Activated CD4-positive, alpha-beta T cell treated with anti-CD3 and anti-CD28 coated beads, Interleukin-2, amount 10 ng/mL, durations not matched to agents 24 days and 14 days (primary cell): ENCODE data around the gene YPEL4. TPM values are rescaled to one million over a fixed set of nuclear protein-coding genes. Genes with fewer than 3 reads are reported as not detected.

ENCODE experiments used
- DNase-seq: peaks from one replicate; pipeline ENCODE4 v3.0.0; 2022
- H3K27ac Mint-ChIP-seq: one replicate; pipeline ENCODE4 v1.8.0; 2022; ENCODE audit warnings: mild to moderate bottlenecking, mixed read lengths
- H3K27me3 Mint-ChIP-seq: one replicate; pipeline ENCODE4 v1.8.0; 2022; ENCODE audit warnings: mixed read lengths
- H3K36me3 Mint-ChIP-seq: one replicate; pipeline ENCODE4 v1.8.0; 2022; ENCODE audit warnings: low read depth, mild to moderate bottlenecking, mixed read lengths
- H3K4me1 Mint-ChIP-seq: one replicate; pipeline ENCODE4 v1.8.0; 2021; ENCODE audit warnings: mixed read lengths
- H3K4me3 Mint-ChIP-seq: one replicate; pipeline ENCODE4 v1.8.0; 2022; ENCODE audit warnings: mild to moderate bottlenecking, moderate library complexity, mixed read lengths
- H3K9me3 Mint-ChIP-seq: one replicate; pipeline ENCODE4 v1.8.0; 2021; ENCODE audit warnings: mixed read lengths
- intact Hi-C: fragments of 100-400 bp; cut with micrococcal nuclease; formaldehyde crosslinking; loops from one replicate; pipeline ENCODE4 v1.15.1; 2023
- total RNA-seq: library from RNA; stranded (reverse); gene quantifications from 2 replicates; pipeline ENCODE4 v1.2.3, GENCODE V29; 2022

The YPEL4 gene
- total RNA-seq, 1 donor from 2014 or later: 0.40 TPM

GRCh38 chr11:57633394-57634070 is 16.2 kb downstream of the YPEL4 start:
- H3K9me3 Mint-ChIP-seq: no peaks in the 10 kb centered on the region
- H3K27ac Mint-ChIP-seq: no peak overlapping the region
- H3K36me3 Mint-ChIP-seq: no peaks in the 10 kb centered on the region
- H3K4me3 Mint-ChIP-seq: no peak overlapping the region
- H3K27me3 Mint-ChIP-seq: peaks cover 35% of the 10 kb centered on the region
- DNase-seq: no peak
- H3K4me1 Mint-ChIP-seq: peaks cover 6% of the 10 kb centered on the region
- intact Hi-C loops: no loop called here

DNA sequence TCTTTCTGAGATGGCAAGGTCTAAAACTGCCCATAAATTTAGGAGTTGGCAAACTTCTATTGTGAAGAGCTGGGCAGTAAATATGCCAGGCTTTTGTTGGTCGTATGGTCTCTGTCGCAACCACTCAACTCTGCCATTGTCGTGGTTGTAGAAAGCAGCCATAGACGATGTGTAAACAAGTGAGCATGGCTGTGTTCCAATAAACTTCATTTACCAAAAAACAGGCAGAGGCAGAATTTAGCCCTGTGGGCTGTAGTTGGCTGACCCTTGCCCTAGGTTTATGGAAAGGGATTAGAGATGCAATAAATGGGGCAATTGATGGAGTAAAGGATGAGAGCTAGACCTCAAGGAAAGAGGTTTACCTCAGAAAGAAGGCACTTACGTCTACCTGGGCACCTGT is 17.6 kb downstream of the YPEL4 start:
- H3K9me3 Mint-ChIP-seq: no peaks in the 10 kb centered on the region
- H3K36me3 Mint-ChIP-seq: no peaks in the 10 kb centered on the region
- H3K4me3 Mint-ChIP-seq: no peak overlapping the region
- no peak overlapping the region for H3K27ac Mint-ChIP-seq
- intact Hi-C loops: no loop called here
- H3K4me1 Mint-ChIP-seq: peaks cover under 1% of the 10 kb centered on the region
- peaks cover 32% of the 10 kb centered on the region for H3K27me3 Mint-ChIP-seq
- DNase-seq: no peak

GRCh38 chr11:57630171-57630570 is 19.5 kb downstream of the YPEL4 start:
- no peak overlapping the region for H3K27ac Mint-ChIP-seq
- DNase-seq: no peak
- H3K4me1 Mint-ChIP-seq: no peaks in the 10 kb centered on the region
- H3K4me3 Mint-ChIP-seq: no peak overlapping the region
- peaks cover 32% of the 10 kb centered on the region for H3K27me3 Mint-ChIP-seq
- no peaks in the 10 kb centered on the region for H3K9me3 Mint-ChIP-seq
- no peaks in the 10 kb centered on the region for H3K36me3 Mint-ChIP-seq
- intact Hi-C loops: no loop called here

DNA sequence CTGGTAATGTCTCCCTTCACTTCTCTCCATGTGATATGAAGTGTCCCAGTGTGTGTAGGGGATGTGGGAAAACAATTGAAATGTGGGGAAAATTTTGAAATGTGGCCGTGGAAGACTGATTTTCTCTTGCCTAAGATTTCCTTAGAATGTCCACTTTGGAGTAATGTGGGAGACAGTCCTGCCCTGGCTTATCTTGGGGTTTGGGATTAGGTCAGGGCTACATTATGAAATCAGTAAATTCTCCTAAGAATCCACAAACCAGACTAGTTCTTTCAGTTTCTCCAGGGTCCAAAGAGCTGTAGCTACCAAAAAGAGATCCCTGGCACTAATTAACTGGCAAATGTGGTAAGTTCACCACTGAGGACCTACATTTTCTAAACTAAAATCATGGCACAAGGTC is 22.8 kb downstream of the YPEL4 start:
- H3K4me1 Mint-ChIP-seq: no peaks in the 10 kb centered on the region
- H3K27ac Mint-ChIP-seq: no peak overlapping the region
- no peaks in the 10 kb centered on the region for H3K9me3 Mint-ChIP-seq
- no peak overlapping the region for H3K4me3 Mint-ChIP-seq
- no peaks in the 10 kb centered on the region for H3K36me3 Mint-ChIP-seq
- intact Hi-C loops: no loop called here
- peaks cover 18% of the 10 kb centered on the region for H3K27me3 Mint-ChIP-seq
- DNase-seq: no peak

DNA sequence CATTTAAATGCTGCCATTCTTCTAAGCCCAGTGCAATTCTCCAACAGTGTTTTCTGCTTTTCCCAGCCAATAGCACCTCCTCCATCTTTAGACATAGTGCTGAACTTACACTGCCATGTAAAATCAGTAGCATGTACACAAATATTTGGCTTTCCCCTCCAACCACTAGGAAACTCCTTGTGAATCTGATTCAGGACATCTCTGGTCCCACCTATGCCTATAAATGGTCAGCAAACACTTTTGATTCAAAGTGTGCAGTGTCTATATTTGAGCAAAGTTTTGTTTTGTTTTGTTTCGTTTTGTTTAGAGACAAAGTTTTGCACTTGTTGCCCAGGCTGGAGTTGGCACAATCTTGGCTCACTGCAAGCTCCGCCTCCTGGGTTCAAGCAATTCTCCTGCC is 24.8 kb downstream of the YPEL4 start:
- Mint-ChIP-seq H3K27ac (no peak overlapping the region), H3K4me1 (no peaks in the 10 kb centered on the region), H3K9me3 (no peaks in the 10 kb centered on the region), H3K27me3 (peaks cover 6% of the 10 kb centered on the region), H3K36me3 (no peaks in the 10 kb centered on the region), H3K4me3 (no peak overlapping the region)
- DNase-seq: no peak
- intact Hi-C loops: no loop called here

DNA sequence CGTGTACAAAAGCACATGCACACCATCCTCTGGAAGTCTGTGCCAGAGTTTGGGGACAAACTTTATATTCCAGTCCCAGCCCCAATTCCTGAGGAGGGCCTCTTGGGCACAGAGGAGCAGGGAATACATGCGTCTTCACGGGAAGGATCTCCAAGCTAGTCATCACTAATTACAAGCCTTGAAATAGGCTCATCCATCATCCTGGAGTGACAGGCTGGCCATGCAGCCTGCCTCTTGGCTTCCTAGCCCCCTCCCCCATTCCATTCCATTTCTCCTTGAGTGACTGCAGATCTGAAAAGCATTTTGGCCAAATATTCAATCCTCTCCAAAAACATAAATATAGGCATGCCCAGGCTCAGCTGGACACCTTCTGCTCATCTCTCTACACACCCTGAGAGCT is 27.4 kb downstream of the YPEL4 start:
- Mint-ChIP-seq H3K27me3 (peaks cover 2% of the 10 kb centered on the region), H3K4me1 (no peaks in the 10 kb centered on the region), H3K9me3 (no peaks in the 10 kb centered on the region), H3K4me3 (no peak overlapping the region), H3K36me3 (no peaks in the 10 kb centered on the region), H3K27ac (no peak overlapping the region)
- DNase-seq: no peak
- intact Hi-C loops: no loop called here

DNA sequence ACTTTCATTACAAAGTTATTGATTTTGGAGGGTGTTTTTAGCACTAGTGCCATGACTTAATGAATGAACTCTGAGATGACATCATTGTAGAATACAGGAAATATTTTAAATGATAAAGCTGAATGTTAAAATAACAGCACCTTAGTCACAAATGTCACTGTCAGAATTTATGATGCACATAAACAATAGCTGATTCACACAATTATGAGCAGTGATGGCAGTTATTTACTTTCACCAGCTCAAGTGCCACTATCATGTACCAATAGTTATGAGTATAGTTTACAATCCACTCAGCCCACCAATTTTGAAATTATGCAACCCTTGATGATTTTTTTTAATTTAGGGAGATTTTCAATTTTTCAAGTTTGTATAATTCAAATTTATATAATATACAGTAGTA is 29.2 kb downstream of the YPEL4 start:
- intact Hi-C loops: no loop called here
- Mint-ChIP-seq H3K4me3 (no peak overlapping the region), H3K4me1 (no peaks in the 10 kb centered on the region), H3K27ac (no peak overlapping the region), H3K27me3 (peaks cover 6% of the 10 kb centered on the region), H3K36me3 (no peaks in the 10 kb centered on the region), H3K9me3 (no peaks in the 10 kb centered on the region)
- no peak for DNase-seq

DNA sequence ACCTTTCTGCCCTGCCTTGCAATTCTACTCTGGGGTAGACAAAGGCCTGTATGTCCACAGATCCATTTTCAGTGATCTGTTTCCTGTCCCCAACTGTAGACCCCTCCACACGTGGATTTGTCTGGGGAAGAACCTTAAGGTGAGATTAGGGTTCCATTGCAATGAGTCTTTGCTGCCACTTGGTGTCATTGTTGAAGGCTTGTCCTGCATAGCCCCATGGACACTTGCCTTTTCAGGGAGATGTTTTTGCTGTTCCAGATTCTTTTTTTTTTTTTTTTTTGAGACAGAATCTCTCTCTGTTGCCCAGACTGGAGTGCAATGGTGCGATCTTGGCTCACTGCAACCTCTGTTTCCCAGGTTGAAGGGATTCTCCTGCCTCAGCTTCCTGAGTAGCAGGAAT is 30.4 kb downstream of the YPEL4 start:
- Mint-ChIP-seq H3K4me1 (no peaks in the 10 kb centered on the region), H3K27ac (no peak overlapping the region), H3K4me3 (no peak overlapping the region), H3K27me3 (peaks cover 6% of the 10 kb centered on the region), H3K9me3 (no peaks in the 10 kb centered on the region), H3K36me3 (no peaks in the 10 kb centered on the region)
- intact Hi-C loops: no loop called here
- no peak for DNase-seq

DNA sequence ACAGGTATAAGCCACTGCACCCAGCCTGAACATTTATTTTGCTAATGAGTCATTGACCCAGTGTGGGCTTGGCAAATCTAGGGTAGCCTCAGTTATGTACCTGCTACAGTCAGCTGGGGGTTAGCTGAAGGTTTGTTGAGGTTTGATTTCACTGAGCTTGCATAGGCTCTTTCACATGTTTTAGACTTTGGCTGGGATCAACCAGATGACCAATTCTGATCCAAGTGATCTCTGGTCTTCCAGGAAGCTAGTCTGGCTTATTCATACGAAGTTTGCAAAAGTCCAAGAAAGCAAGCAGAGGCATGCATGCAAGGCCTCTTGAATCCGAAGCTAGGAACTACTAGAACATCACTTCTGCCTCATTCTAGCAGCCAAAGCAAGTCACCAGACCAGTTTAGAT is 31.3 kb downstream of the YPEL4 start:
- Mint-ChIP-seq H3K27me3 (peaks cover 6% of the 10 kb centered on the region), H3K4me1 (no peaks in the 10 kb centered on the region), H3K27ac (no peak overlapping the region), H3K9me3 (no peaks in the 10 kb centered on the region), H3K36me3 (no peaks in the 10 kb centered on the region), H3K4me3 (no peak overlapping the region)
- intact Hi-C loops: no loop called here
- DNase-seq: no peak

DNA sequence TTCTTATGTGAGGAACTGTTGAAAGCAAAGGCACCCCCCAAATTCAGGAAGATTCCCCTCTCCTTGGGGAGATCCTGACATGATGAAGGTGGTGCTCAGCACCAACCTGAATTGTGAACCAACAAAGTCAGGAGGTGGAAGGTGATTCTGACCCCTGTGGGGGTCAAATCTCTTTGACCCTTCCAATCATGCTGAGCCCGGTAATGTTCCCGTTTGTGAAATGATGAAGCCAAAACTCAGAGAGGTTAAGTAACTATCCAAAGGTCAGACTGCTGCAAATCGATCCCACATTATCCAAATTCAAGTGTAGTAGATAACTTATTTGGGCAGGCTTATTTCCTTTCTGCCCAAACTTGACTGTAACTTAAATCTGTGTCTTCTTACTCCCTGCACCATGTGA is 33.1 kb downstream of the YPEL4 start:
- Mint-ChIP-seq H3K9me3 (no peaks in the 10 kb centered on the region), H3K27me3 (peaks cover 5% of the 10 kb centered on the region), H3K36me3 (no peaks in the 10 kb centered on the region), H3K4me3 (no peak overlapping the region), H3K4me1 (no peaks in the 10 kb centered on the region), H3K27ac (no peak overlapping the region)
- intact Hi-C loops: no loop called here
- no peak for DNase-seq

DNA sequence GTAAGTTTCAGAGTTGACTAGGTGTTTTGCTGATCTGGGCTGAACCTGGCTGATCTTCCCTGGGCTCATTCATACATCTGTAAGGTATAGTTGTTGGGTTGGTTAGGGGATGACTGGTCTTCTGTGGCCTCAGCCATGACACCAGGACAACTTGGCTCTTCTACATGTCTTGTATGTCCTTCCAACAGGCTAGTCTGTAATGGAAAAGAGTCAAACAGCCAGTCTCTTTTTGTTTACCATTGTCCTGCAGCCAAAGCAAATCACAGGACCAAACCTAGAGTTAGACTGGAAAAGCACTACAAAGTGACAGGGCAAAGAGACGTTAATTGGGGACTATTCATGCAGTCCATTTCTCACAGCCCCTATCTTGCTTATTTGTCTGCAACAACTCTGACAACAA is 34.4 kb downstream of the YPEL4 start:
- intact Hi-C loops: no loop called here
- Mint-ChIP-seq H3K36me3 (no peaks in the 10 kb centered on the region), H3K4me3 (no peak overlapping the region), H3K4me1 (no peaks in the 10 kb centered on the region), H3K27ac (no peak overlapping the region), H3K9me3 (no peaks in the 10 kb centered on the region), H3K27me3 (peaks cover 7% of the 10 kb centered on the region)
- DNase-seq: no peak

DNA sequence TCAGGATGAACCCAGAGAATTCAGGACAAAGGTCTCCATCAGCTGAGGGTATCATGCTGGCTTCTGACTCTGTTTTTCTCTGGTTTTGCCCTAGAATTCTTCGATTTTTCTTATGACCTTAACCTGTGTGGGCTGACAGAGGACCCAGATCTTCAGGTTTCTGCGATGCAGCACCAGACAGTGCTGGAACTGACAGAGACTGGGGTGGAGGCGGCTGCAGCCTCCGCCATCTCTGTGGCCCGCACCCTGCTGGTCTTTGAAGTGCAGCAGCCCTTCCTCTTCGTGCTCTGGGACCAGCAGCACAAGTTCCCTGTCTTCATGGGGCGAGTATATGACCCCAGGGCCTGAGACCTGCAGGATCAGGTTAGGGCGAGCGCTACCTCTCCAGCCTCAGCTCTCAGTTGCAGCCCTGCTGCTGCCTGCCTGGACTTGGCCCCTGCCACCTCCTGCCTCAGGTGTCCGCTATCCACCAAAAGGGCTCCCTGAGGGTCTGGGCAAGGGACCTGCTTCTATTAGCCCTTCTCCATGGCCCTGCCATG is 35.4 kb downstream of the YPEL4 start:
- Mint-ChIP-seq H3K36me3 (no peaks in the 10 kb centered on the region), H3K27ac (no peak overlapping the region), H3K27me3 (peaks cover 11% of the 10 kb centered on the region), H3K4me3 (no peak overlapping the region), H3K4me1 (no peaks in the 10 kb centered on the region), H3K9me3 (no peaks in the 10 kb centered on the region)
- no peak for DNase-seq
- intact Hi-C loops: no loop called here

GRCh38 chr11:57610170-57610569 is 39.5 kb downstream of the YPEL4 start:
- intact Hi-C loops: no loop called here
- no peaks in the 10 kb centered on the region for H3K36me3 Mint-ChIP-seq
- peaks cover 16% of the 10 kb centered on the region for H3K27me3 Mint-ChIP-seq
- no peak overlapping the region for H3K4me3 Mint-ChIP-seq
- no peaks in the 10 kb centered on the region for H3K9me3 Mint-ChIP-seq
- no peaks in the 10 kb centered on the region for H3K4me1 Mint-ChIP-seq
- DNase-seq: no peak
- H3K27ac Mint-ChIP-seq: no peak overlapping the region

GRCh38 chr11:57605028-57605420 is 44.7 kb downstream of the YPEL4 start:
- H3K4me1 Mint-ChIP-seq: no peaks in the 10 kb centered on the region
- H3K4me3 Mint-ChIP-seq: no peak overlapping the region
- DNase-seq: no peak
- intact Hi-C loops: no loop called here
- H3K27me3 Mint-ChIP-seq: peaks cover 16% of the 10 kb centered on the region
- no peaks in the 10 kb centered on the region for H3K9me3 Mint-ChIP-seq
- no peaks in the 10 kb centered on the region for H3K36me3 Mint-ChIP-seq
- no peak overlapping the region for H3K27ac Mint-ChIP-seq
